NCI-H2107 treated with DMSO at 0.1 percent for 48 hours (cell line): ENCODE results near the gene PCDHA7.
"Not testable (repeated sequence)": the region's sequence is repeated elsewhere in the genome, so short reads cannot be mapped to it uniquely, and the experiment has no call there.

ENCODE experiments used
- DNase-seq: peaks from one replicate; lab custom pipeline; 2025; ENCODE audit not compliant: unreplicated experiment; lab: John Stamatoyannopoulos, UW

Gene PCDHA7

DNA sequence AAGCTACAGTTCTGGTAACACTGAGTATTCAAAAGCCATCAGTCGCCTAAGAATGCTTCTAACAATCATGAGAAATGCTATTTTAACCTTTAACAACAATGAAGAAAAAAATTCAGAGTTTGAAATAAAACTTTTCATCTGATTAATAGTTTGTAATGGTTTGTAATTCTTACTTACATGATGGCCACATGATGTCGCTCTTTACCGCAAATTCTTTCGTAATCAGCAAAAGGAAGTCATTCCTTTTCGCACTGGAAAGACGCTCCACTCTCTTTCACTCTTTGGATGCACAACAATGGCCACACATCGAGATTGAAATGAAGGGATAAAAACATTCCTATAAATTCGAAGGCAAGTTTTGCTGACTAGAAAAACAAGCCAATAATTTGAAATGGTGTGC, at the start of gene PCDHA7:
Gene PCDHA7, plus strand, starts transcription at position 277 of the 400 bp plus-strand sequence. Its CDS starts 115 bp downstream, at position 392.
- no peak for DNase-seq

- DNase-seq, result no peak
These were observed 48.0 kb upstream of the PCDHA7 start, which contains the start of gene PCDHA1 for GRCh38 chr5:140785905-140786686. Gene PCDHA1, plus strand, starts transcription at chr5:140786140.

GRCh38 chr5:140787422-140787821, 46.6 kb upstream of the PCDHA7 start:
- DNase-seq, result not testable (repeated sequence)

DNA sequence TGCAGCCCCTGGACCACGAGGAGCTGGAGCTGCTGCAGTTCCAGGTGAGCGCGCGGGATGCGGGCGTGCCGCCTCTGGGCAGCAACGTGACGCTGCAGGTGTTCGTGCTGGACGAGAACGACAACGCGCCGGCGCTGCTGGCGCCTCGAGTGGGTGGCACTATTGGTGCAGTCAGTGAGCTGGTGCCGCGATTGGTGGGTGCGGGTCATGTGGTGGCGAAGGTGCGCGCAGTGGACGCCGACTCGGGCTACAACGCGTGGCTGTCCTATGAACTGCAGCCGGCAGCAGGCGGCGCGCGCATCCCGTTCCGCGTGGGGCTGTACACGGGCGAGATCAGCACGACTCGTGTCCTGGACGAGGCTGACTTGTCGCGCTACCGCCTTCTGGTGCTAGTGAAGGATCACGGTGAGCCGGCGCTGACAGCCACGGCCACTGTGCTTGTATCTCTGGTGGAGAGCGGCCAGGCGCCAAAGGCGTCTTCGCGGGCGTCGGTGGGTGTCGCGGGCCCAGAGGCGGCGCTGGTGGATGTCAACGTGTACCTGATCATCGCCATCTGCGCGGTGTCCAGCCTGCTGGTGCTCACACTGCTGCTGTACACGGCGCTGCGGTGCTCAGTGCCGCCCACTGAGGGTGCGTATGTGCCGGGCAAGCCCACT, 46.1 kb upstream of the PCDHA7 start:
- DNase-seq, result not testable (repeated sequence)

- no peak for DNase-seq
These were observed 43.0 kb upstream of the PCDHA7 start for GRCh38 chr5:140791089-140791488.

GRCh38 chr5:140794595-140795258, 39.3 kb upstream of the PCDHA7 start, which contains the start of gene PCDHA2:
Gene PCDHA2, plus strand, starts transcription at chr5:140794852.
- DNase-seq, result no peak

- DNase-seq, result no peak
These were observed 38.8 kb upstream of the PCDHA7 start for GRCh38 chr5:140795259-140795641.

DNA sequence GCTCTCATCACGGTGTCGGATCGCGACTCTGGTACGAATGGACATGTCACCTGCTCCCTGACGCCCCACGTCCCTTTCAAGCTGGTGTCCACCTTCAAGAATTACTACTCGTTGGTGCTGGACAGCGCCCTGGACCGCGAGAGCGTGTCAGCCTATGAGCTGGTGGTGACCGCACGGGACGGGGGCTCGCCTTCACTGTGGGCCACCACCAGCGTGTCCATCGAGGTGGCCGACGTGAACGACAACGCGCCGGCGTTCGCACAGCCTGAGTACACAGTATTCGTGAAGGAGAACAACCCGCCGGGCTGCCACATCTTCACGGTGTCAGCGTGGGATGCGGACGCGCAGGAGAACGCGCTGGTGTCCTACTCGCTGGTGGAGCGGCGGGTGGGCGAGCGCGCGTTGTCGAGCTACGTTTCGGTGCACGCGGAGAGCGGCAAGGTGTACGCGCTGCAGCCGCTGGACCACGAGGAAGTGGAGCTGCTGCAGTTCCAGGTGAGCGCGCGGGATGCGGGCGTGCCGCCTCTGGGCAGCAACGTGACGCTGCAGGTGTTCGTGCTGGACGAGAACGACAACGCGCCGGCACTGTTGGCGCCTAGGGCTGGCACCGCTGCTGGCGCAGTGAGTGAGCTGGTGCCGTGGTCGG, 37.9 kb upstream of the PCDHA7 start:
- not testable (repeated sequence) for DNase-seq

DNA sequence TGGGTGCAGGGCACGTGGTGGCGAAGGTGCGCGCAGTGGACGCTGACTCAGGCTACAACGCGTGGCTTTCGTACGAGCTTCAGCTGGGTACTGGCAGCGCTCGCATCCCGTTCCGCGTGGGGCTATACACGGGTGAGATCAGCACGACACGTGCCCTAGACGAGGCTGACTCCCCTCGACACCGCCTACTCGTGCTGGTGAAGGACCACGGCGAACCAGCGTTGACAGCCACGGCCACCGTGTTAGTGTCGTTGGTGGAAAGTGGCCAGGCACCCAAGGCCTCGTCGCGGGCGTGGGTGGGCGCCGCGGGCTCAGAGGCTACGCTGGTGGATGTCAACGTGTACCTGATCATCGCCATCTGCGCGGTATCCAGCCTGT, 37.4 kb upstream of the PCDHA7 start:
- DNase-seq, result no peak

- no peak for DNase-seq
These were observed 33.1 kb upstream of the PCDHA7 start, which contains the start of gene PCDHA3 for GRCh38 chr5:140800816-140801493. Gene PCDHA3, plus strand, starts transcription at chr5:140801057.

DNA sequence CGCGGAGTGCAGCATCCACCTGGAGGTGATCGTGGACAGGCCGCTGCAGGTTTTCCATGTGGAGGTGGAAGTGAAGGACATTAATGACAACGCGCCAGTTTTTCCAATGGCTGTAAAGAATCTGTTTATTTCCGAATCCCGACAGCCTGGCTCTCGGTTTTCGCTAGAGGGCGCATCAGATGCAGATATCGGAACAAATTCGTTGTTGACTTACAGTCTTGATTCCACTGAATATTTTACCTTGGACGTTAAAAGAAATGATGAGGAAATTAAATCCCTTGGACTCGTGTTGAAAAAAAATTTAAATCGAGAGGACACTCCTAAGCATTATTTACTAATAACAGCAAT, 32.6 kb upstream of the PCDHA7 start:
- no peak for DNase-seq

DNA sequence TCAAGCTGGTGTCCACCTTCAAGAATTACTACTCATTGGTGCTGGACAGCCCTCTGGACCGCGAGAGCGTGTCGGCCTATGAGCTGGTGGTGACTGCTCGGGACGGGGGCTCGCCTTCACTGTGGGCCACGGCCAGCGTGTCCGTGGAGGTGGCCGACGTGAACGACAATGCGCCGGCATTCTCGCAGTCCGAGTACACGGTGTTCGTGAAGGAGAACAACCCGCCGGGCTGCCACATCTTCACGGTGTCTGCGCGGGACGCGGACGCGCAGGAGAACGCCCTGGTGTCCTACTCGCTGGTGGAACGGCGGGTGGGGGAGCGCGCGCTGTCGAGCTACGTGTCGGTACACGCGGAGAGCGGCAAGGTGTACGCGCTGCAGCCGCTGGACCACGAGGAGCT, 31.7 kb upstream of the PCDHA7 start:
- DNase-seq, result not testable (repeated sequence)

- DNase-seq, result no peak
These were observed 31.2 kb upstream of the PCDHA7 start for GRCh38 chr5:140802781-140803271.

GRCh38 chr5:140806834-140807775, 27.0 kb upstream of the PCDHA7 start, which contains the start of gene PCDHA4:
Gene PCDHA4, plus strand, starts transcription at chr5:140807068.
- DNase-seq, result no peak

- not testable (repeated sequence) for DNase-seq
These were observed 25.7 kb upstream of the PCDHA7 start for GRCh38 chr5:140808241-140808888.

DNA sequence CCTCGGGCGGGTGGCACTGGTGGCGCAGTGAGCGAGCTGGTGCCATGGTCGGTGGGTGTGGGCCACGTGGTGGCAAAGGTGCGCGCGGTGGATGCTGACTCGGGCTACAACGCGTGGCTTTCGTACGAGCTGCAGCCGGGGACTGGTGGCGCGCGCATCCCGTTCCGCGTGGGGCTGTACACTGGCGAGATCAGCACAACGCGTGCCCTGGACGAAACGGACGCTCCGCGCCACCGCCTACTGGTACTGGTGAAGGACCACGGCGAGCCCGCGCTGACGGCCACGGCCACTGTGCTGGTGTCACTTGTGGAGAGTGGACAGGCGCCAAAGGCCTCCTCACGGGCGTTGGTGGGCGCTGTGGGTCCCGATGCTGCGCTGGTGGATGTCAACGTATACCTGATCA, 25.2 kb upstream of the PCDHA7 start:
- DNase-seq, result no peak

DNA sequence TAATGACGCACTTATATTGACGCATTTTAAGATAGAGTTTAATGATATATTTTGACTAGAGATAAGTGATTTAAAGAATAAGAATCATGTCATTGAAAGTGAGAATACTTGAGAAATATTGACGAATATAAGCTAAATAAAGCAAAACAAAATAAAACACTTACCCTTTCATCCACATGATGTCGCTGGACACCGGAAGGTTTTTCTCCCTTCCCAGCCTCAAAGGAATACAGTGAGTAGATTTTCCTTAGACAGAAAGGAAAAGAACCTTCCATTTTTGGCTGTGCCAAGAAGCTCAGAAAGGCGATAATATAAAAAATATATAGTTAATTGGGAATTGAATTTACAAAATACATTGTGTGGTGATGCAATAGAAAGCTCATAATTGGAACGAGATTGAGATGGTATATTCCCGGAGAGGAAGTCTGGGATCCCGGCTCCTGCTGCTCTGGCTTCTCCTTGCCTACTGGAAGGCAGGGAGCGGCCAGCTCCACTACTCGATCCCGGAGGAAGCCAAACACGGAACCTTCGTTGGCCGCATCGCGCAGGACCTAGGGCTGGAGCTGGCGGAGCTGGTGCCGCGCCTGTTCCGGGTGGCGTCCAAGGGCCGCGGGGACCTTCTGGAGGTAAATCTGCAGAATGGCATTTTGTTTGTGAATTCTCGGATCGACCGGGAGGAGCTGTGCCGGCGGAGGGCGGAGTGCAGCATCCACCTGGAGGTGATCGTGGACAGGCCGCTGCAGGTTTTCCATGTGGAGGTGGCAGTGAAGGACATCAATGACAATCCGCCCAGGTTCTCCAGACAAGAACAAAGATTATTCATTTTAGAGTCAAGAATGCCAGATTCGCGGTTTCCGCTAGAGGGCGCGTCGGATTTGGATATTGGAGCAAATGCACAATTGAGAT, 12.4 kb upstream of the PCDHA7 start, which contains the start of gene PCDHA5:
Gene PCDHA5, plus strand, starts transcription at position 239 of the 906 bp plus-strand sequence.
- no peak for DNase-seq

- no peak for DNase-seq
These were observed 11.8 kb upstream of the PCDHA7 start for GRCh38 chr5:140822281-140822629.
